AG04450 (cell line): ENCODE results near the gene ASB11. TPM values are rescaled to one million over a fixed set of nuclear protein-coding genes. Genes with fewer than 3 reads are reported as not detected.
"Not testable (repeated sequence)": the region's sequence is repeated elsewhere in the genome, so short reads cannot be mapped to it uniquely, and the experiment has no call there.

Experiments used
- CTCF ChIA-PET: fragments of 300-600, 350-600 bp; formaldehyde crosslinking; extraction: SDS; loops from one replicate; lab custom pipeline; 2022; ENCODE audit warnings: antibody characterized with exemption, inconsistent platforms; lab: Charles Lee
- POLR2A ChIA-PET: fragments of 350-600 bp; formaldehyde crosslinking; extraction: SDS; loops from one replicate; lab custom pipeline; 2021; ENCODE audit warnings: antibody characterized with exemption, inconsistent platforms; lab: Yijun Ruan, JAX
- DNase-seq: peaks from one replicate; pipeline ENCODE4 v3.0.0-alpha.2; 2011; ENCODE audit warnings: low read depth, low spot score
- H3K27ac ChIP-seq: one replicate; pipeline ENCODE4 v1.5.1; 2012; ENCODE audit warnings: low read depth, low read length, control low read depth
- H3K27me3 ChIP-seq: one replicate; pipeline ENCODE4 v1.6.0; 2012; ENCODE audit warnings: low read length; ENCODE audit not compliant: control insufficient read depth, insufficient read depth
- H3K4me3 ChIP-seq: 2 replicates; pipeline ENCODE4 v1.5.1; 2011; ENCODE audit warnings: mild to moderate bottlenecking, low read depth, low read length, control low read depth
- H3K9me3 ChIP-seq: 2 replicates; pipeline ENCODE4 v1.5.1; 2012; ENCODE audit warnings: low read length; ENCODE audit not compliant: control insufficient read depth, insufficient read depth
- polyA plus RNA-seq: library from polyadenylated mRNA; depleted of rRNA; stranded (reverse); fragments of >200 nt; gene quantifications from 2 replicates; pipeline ENCODE4 v1.2.3, GENCODE V29; 2011
- TF ChIP-seq, protein P1 (sequence below): IDR thresholded peaks from 2 replicates; pipeline ENCODE4 v1.5.1; 2011; ENCODE audit warnings: low read depth, low read length, control low read depth, inconsistent platforms

The ASB11 gene
- polyA plus RNA-seq, 1 experiment, result not detected

DNA sequence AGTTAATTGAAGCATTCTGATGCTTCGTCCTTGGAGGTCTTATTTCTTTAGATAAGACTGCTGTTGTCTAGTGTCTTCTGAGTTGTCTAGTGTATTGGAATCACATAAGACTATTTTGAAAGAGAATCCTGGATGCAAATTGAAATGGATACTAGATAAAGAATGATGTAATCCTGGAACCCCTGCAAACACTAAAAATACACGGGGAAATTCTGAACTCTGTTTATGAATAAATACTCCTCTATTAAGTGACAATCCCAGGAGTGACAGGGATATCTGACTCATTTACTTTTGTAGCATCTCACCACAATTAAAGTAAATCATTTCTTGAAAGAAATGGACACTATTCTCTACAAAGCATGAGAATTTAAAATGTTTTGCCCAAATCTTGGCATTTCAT is 968 bp downstream of the ASB11 start:
- DNase-seq, result no peak
- ChIA-PET CTCF (no interaction called here), POLR2A (no interaction called here)
- TF ChIP-seq, protein P1, sequence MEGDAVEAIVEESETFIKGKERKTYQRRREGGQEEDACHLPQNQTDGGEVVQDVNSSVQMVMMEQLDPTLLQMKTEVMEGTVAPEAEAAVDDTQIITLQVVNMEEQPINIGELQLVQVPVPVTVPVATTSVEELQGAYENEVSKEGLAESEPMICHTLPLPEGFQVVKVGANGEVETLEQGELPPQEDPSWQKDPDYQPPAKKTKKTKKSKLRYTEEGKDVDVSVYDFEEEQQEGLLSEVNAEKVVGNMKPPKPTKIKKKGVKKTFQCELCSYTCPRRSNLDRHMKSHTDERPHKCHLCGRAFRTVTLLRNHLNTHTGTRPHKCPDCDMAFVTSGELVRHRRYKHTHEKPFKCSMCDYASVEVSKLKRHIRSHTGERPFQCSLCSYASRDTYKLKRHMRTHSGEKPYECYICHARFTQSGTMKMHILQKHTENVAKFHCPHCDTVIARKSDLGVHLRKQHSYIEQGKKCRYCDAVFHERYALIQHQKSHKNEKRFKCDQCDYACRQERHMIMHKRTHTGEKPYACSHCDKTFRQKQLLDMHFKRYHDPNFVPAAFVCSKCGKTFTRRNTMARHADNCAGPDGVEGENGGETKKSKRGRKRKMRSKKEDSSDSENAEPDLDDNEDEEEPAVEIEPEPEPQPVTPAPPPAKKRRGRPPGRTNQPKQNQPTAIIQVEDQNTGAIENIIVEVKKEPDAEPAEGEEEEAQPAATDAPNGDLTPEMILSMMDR, result no peak
- Histone ChIP-seq H3K4me3 (no peak overlapping the region), H3K27ac (no peak overlapping the region), H3K9me3 (no peaks in the 10 kb centered on the region), H3K27me3 (no peaks in the 10 kb centered on the region)

DNA sequence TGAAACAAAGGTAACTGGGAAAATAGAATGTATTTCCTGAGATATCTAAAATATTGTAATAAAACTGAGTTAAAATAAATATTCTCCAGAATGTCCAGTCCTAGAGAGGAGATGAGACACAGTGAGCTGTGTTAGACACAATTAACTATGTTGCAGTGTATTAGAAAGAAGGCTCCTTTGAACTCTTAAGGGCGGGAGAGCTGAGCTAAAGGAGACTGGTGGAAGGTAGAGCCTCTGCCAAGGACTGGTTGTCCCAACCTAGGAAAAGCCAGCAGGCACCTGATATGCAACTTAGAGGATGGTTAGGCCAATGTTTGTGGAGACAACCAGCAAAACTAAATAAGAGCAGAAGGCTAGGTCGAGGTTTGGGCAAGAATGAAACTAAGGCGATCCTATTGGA is 4.3 kb downstream of the ASB11 start:
- CTCF ChIA-PET, result interaction anchor here (1.4 to 1.6 kb wide), 2 partner anchors 9 to 11 kb away, joined by 5 to 7 read pairs; no protein-coding TSS in a partner anchor
- POLR2A ChIA-PET, result no interaction called here

DNA sequence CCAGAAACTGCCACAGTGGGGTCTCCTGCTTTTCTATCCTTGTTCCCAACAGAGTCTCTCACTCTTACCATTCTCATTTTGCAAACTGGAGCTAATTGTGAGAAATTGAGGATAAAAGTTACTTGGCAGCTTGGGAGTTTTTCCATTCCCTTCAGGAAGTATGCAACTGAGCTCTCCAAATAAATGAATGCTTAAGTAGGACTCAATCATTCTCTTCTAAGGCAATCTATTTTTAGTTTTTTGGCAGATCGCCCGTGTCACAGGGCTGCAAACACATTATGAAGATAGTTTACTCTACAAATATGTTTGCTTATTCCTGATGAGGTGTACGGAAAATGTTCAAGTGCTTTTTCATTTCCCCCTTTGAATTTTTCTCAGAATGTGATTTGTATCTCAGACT is 5.3 kb downstream of the ASB11 start:
- ChIA-PET POLR2A (no interaction called here), CTCF (no interaction called here)
- Histone ChIP-seq H3K27me3 (no peaks in the 10 kb centered on the region), H3K27ac (no peak overlapping the region), H3K9me3 (no peaks in the 10 kb centered on the region), H3K4me3 (no peak overlapping the region)
- no peak for DNase-seq
- TF ChIP-seq, protein P1, result no peak

More for the DNA sequence above, 4.3 kb downstream of the ASB11 start:
- TF ChIP-seq, protein P1, result no peak
- no peaks in the 10 kb centered on the region for H3K27me3 ChIP-seq
- no peak overlapping the region for H3K4me3 ChIP-seq
- no peaks in the 10 kb centered on the region for H3K9me3 ChIP-seq
- H3K27ac ChIP-seq, result no peak overlapping the region
- no peak for DNase-seq

DNA sequence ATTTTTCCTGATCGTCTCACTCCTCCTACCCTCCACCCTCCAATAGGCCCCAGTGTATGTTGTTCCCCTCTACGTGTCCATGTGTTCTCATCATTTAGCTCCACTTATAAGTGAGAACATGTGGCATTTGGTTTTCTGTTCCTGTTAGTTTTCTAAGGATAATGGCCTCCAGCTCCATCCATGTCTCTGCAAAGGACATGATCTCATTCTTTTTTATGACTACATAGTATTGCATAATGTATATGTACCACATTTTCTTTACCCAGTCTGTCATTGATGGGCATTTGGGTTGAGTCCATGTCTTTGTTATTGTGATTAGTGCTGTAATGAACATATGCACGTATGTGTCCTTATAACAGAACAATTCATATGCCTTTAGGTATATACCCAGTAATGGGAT is 9.5 kb downstream of the ASB11 start:
- H3K27ac ChIP-seq, H3K27me3 ChIP-seq, POLR2A ChIA-PET, DNase-seq, CTCF ChIA-PET, H3K4me3 ChIP-seq, H3K9me3 ChIP-seq: not testable (repeated sequence)

DNA sequence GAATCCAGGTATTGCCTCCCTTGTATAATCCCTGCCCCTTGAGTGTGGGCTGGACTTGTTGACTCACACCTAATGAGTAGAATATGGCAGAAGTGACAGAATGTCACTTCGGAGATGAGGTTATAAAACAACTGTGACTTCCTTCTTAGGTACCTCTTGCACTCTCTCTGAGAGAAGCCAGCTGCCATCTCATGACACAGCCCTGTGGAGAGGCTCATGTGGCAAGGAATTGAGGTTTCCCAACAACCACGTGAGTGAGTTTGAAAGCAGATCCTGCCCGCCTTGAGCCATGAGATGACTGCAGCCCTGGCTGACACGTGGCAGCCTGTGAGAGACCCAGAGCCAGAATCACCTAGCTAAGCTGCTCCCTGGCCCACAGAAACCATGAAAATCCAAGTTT is 13.5 kb downstream of the ASB11 start:
- Histone ChIP-seq H3K27ac (no peak overlapping the region), H3K4me3 (no peak overlapping the region), H3K27me3 (no peaks in the 10 kb centered on the region), H3K9me3 (no peaks in the 10 kb centered on the region)
- no peak for DNase-seq
- CTCF ChIA-PET, result interaction anchor here (1.2 to 2.0 kb wide), 2 partner anchors 10 to 48 kb away, joined by 5 to 7 read pairs; no protein-coding TSS in a partner anchor
- TF ChIP-seq, protein P1, result no peak
- POLR2A ChIA-PET, result no interaction called here
